A172 (cell line): ENCODE data around the gene PCDHA4. TPM values are rescaled to one million over a fixed set of nuclear protein-coding genes. Genes with fewer than 3 reads are reported as not detected.
A peak's percentile ranks its signal among the peaks of the same experiment; 100 is the strongest.
"Not testable (repeated sequence)": the region's sequence is repeated elsewhere in the genome, so short reads cannot be mapped to it uniquely, and the experiment has no call there.

Source experiments
- DNase-seq: peaks from one replicate; pipeline ENCODE4 v3.0.0-alpha.2; 2015; ENCODE audit warnings: low spot score
- total RNA-seq: library from RNA; depleted of rRNA; stranded (reverse); fragments of >200 nt; shearing (Covaris generic); gene quantifications from 2 replicates; pipeline ENCODE4 v1.2.3, GENCODE V29; 2014; rRNA removed

Gene PCDHA4
- 1.9 and 2.6 TPM in 2 replicates for total RNA-seq

DNA sequence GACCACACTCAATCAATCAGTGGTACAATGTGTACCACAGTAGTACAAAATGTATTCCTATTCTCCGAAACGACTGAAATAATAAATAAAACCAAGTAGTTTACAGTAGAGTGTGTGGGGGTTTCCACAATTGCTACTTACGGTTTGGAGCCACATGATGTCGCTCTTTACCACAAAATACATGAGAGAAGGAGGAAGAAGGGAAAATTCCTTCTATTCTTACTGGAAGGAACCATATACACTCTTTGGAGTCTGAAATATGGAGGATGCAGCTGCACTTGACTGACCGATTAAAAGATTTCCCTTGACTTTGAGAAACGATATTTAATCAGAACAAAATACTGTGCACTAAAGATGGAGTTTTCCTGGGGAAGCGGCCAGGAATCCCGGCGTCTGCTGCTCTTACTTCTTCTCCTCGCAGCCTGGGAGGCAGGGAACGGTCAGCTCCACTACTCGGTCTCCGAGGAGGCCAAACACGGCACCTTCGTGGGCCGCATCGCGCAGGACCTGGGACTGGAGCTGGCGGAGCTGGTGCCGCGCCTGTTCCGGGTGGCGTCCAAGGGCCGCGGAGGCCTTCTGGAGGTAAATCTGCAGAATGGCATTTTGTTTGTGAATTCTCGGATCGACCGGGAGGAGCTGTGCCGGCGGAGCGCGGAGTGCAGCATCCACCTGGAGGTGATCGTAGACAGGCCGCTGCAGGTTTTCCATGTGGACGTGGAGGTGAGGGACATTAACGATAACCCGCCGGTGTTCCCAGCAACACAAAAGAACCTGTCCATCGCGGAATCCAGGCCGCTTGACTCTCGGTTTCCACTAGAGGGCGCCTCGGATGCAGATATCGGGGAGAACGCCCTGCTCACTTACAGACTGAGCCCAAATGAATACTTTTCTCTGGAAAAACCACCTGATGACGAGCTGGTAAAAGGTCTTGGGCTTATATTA, at the start of gene PCDHA4:
Gene PCDHA4 (plus strand): TSS at position 235 of the 942 bp plus-strand sequence.
- DNase-seq: peak; percentile 42

DNA sequence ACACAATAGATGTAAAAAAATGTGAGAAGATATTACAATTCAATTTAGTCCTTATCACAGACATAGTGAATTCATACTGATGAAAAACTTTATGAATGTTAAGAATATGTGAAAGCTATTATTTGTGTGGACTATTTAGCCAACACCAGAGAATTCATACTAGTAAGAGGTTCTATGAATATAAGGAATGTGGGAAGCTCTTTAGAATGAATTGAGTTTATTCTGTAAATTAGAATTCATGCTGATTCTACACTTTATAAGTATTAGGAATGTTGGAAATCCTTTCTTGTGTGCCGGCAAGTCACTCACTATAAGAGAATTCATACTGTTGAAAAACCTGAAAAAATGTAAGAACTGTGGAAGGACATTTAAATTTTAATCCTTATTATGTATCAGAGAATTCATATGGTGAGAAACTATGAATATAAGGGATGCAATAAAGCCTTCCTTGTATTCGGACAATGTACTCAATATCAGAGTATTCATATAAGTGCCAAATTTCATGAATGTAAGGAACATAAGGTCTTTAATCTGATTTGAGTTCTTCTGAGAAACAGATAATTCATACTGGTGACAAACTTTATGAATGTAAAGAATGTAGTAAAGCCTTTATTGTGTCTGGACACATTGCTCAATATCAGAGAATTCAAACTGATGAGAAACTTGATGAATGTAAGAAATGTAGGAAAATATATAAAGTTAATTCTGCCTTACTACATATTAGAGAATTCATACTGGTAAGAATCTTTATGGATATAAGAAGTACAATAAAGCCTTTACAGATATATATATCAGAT, 42.5 kb upstream of the PCDHA4 start:
- DNase-seq: no peak

DNA sequence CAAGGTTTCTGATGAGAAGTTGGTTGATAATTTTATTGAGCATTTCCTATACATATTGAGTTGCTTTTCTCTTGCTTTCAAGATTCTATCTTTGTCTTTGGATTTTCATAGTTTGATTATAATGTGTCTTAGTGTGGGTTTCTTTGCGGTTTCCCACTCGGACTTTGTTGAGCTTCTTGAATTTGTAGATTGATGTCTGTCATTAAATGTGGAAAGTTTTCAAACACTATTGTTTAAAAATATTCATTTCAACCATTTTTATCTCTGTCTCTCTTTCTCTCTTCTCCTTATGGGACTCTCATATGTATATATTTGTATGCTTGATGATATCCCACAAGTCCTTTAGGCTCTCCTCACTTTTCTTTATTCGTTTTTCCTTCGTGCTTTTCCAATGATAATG, 39.4 kb upstream of the PCDHA4 start:
- DNase-seq: no peak

DNA sequence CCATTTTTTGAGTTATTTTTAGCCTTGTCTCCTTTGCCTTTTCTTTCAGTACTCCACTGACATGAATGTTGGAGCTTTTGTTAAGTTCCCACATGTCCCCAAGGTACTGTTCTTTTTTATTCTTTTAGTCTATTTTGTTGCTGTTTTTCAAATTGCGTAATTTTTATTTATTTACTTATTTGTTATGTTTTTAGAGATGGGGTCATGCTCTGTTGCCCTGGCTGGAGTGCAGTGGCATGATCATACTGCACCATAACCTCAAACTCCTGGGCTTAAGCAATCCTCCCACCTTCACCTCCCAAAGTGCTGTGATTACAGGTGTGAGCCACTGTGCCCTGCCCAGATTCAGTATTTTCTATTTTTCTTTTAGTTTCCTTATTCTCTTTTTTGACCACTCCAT, 26.4 kb upstream of the PCDHA4 start:
- no peak for DNase-seq

DNA sequence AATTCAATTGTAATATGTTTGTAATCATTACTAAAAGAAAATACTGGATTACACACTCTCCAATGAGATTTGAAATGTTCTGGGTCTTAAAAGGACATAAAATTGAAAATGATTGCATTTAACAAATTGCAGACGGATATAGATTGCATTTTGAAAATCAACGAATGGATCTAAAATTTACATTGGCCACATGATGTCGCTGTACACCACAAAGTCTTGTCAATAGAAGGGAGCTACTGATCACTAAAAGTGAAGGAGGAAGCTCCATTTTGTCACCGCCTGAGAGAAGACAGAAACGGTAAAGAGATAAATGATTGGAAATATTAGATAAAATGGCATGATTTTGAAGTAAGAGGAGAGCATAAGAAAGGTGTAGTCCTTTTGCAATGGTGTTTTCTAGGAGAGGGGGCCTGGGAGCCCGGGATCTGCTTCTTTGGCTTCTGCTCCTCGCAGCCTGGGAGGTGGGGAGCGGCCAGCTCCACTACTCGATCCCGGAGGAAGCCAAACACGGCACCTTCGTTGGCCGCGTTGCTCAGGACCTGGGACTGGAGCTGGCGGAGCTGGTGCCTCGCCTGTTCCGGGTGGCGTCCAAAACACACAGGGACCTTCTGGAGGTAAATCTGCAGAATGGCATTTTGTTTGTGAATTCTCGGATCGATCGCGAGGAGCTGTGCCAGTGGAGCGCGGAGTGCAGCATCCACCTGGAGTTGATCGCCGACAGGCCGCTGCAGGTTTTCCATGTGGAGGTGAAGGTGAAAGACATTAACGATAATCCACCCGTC, 20.8 kb upstream of the PCDHA4 start, which contains the start of gene PCDHA1:
Gene PCDHA1 (plus strand): TSS at position 236 of the 782 bp plus-strand sequence.
- no peak for DNase-seq

DNA sequence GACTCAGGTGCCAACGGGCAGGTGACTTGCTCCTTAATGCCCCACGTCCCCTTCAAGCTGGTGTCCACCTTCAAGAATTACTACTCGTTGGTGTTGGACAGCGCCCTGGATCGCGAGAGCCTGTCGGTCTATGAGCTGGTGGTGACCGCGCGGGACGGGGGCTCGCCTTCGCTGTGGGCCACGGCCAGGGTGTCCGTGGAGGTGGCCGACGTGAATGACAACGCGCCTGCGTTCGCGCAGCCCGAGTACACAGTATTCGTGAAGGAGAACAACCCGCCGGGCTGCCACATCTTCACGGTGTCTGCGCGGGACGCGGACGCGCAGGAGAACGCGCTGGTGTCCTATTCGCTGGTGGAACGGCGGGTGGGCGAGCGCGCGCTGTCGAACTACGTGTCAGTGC, 19.4 kb upstream of the PCDHA4 start:
- not testable (repeated sequence) for DNase-seq

DNA sequence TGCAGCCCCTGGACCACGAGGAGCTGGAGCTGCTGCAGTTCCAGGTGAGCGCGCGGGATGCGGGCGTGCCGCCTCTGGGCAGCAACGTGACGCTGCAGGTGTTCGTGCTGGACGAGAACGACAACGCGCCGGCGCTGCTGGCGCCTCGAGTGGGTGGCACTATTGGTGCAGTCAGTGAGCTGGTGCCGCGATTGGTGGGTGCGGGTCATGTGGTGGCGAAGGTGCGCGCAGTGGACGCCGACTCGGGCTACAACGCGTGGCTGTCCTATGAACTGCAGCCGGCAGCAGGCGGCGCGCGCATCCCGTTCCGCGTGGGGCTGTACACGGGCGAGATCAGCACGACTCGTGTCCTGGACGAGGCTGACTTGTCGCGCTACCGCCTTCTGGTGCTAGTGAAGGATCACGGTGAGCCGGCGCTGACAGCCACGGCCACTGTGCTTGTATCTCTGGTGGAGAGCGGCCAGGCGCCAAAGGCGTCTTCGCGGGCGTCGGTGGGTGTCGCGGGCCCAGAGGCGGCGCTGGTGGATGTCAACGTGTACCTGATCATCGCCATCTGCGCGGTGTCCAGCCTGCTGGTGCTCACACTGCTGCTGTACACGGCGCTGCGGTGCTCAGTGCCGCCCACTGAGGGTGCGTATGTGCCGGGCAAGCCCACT, 18.9 kb upstream of the PCDHA4 start:
- DNase-seq: not testable (repeated sequence)

- no peak for DNase-seq
Measured at GRCh38 chr5:140791089-140791488, 15.8 kb upstream of the PCDHA4 start.

GRCh38 chr5:140794595-140795258, 12.1 kb upstream of the PCDHA4 start, which contains the start of gene PCDHA2:
TSS of gene PCDHA2 (plus strand) at chr5:140794852.
- DNase-seq: peak; percentile 54

DNA sequence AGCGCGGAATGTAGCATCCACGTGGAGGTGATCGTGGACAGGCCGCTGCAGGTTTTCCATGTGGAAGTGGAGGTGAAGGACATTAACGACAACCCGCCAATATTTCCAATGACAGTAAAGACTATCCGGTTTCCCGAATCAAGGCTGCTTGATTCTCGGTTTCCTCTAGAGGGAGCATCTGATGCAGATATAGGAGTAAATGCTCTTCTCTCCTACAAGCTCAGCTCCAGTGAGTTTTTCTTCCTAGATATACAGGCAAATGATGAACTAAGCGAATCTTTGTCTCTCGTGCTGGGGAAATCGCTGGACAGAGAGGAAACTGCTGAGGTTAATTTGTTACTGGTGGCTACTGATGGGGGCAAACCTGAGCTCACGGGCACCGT, 11.6 kb upstream of the PCDHA4 start:
- DNase-seq: peak; percentile 62

DNA sequence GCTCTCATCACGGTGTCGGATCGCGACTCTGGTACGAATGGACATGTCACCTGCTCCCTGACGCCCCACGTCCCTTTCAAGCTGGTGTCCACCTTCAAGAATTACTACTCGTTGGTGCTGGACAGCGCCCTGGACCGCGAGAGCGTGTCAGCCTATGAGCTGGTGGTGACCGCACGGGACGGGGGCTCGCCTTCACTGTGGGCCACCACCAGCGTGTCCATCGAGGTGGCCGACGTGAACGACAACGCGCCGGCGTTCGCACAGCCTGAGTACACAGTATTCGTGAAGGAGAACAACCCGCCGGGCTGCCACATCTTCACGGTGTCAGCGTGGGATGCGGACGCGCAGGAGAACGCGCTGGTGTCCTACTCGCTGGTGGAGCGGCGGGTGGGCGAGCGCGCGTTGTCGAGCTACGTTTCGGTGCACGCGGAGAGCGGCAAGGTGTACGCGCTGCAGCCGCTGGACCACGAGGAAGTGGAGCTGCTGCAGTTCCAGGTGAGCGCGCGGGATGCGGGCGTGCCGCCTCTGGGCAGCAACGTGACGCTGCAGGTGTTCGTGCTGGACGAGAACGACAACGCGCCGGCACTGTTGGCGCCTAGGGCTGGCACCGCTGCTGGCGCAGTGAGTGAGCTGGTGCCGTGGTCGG, 10.7 kb upstream of the PCDHA4 start:
- DNase-seq: not testable (repeated sequence)

- DNase-seq: no peak
Measured at GRCh38 chr5:140796718-140797095, 10.2 kb upstream of the PCDHA4 start.

- DNase-seq: peak; percentile 32
Measured at GRCh38 chr5:140800816-140801493, 5.9 kb upstream of the PCDHA4 start, which contains the start of gene PCDHA3. TSS of gene PCDHA3 (plus strand) at chr5:140801057.

- DNase-seq: peak; percentile 31
Measured at GRCh38 chr5:140801494-140801841, 5.4 kb upstream of the PCDHA4 start.

GRCh38 chr5:140802381-140802780, 4.5 kb upstream of the PCDHA4 start:
- DNase-seq: not testable (repeated sequence)

GRCh38 chr5:140802781-140803271, 4.0 kb upstream of the PCDHA4 start:
- no peak for DNase-seq

- not testable (repeated sequence) for DNase-seq
Measured at GRCh38 chr5:140808241-140808888, 1.5 kb downstream of the PCDHA4 start.

- no peak for DNase-seq
Measured at GRCh38 chr5:140808889-140809291, 2.0 kb downstream of the PCDHA4 start.
